ENCODE results near the gene GLI2.

GLI2 gene

DNA sequence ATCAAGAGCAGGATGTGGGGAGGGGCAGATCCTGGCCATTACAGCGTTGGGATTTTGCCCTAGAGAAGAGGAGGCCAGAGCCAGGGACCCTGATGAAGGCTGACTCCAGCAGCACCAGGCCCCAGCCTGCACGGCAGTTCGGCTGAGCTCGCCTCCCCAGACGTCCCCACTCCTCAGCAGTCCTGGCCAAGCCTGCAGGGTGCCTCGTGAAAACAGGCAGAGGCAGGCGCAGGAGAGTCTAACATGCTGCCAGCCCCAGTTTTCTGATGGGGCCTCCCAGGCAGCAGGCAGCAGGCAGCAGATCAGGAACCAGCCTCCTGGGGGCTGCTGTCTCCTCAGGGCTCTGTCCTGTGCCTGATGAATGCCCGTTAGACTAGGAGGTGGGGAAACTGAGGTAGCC, 19.7 kb upstream of the GLI2 start:
- DNase-seq, result no peak

DNA sequence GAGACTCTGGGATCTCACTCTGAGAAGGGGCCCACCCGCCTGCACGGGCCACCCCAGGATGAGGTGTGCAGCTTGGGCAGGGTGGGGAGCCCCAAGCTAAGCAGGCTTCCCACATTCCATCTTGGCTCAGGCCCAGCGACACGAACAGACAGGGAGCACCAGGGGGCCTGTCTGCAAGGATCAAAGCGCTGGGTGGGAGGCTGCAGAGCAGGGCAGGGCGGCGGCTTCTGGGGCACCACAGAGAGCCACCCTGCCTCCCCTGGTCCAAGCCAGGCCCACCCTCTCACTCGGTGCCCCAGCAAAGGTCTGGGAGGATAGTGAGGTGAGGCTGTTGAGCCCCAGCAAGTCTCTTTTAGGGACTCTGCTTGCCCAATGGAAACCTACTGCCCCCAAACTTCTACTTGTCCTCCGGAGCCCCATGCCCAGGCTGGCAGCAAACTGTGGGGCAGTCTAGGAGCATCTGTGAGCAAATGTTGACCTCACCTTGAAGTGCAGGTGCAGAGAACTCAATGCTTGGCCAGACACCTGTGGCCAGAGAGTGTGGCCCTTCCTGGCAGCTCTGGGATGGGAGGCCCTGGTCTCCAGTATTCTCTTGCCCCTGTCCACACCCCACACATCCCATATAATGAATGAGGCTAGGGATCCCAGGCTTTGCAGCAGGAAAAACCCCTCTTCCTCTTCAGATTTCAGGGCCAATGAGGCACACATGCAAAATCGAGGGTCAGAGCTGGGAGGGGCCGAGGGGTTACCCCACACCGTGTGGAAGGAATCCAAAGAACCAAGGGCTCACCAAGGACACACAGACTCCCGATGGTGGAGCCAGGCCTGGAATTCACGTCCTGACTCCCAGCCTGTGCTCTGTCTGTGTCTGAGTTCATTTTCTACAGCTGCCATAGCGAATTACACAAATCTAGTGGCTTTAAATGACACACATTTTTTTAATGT, 18.8 kb upstream of the GLI2 start:
- DNase-seq, result no peak

DNA sequence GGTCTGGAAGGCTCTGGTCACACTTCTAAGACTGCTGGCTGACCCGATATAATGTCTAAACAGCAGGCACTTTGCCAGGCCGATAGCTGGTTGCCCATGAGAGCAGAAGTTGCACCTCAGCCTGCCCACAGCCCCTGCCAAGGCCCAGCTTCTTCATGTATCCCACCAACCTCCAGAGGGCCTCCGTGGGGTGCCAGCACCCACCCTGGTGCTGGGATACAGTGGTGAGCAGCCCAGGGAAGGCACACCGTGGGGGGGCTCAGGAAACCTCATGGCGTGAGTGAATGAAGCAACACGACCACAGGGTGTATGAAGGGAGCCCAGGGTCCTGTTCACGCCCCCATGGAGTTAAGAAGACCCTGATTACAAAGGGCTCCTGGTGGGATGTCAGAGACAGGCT, 16.2 kb upstream of the GLI2 start:
- DNase-seq, result no peak

DNA sequence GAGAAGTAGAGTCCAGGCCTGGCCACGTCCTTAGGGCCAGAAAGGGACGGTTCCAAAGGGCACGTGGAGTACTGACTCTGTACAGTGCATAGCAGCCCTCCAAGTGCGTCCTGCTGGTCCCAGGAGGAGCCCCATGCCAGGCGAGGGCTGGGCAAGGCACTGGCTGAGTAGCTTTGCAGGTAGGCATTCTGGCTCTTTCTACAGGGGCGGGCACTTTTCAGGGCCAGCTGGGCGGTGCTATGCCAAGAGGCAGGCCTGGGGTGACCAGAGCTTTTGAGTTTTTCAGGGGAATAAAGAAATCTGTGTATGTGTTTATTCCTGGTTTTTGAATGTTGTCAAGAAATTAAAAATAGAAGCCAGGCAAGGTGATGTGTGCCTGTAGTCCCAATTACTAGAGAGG, 15.4 kb upstream of the GLI2 start:
- DNase-seq, result no peak

DNA sequence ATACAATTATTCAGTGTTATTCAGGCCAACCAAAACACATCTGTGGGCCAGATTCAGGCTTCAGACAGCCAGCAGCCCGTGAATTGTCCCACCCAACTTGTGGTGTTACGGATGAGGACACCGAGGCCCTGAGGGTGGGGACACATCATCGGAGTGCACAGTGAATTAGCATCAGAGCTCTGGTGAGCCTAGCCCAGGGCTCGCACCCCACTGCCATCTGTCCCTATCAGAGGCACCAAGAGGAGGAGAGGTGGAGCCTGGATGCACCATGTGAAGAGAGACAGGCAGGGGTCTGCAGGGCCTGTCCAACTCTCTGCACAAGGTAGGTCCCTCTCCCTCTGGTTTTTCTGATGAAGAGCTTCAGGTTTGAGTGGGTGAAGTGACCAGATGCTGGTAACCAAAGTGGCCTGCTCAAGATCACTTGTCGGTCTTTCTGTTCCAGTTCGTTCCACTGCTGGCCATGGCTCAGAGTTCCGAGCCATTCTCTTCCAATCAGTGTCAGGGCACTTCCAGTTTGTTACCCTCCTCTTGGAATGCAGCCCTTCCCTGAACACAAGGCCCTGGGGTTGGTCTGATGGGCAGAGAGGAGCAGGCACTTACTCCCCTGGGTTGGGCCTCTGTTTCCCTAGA, 14.8 kb upstream of the GLI2 start:
- no peak for DNase-seq

DNA sequence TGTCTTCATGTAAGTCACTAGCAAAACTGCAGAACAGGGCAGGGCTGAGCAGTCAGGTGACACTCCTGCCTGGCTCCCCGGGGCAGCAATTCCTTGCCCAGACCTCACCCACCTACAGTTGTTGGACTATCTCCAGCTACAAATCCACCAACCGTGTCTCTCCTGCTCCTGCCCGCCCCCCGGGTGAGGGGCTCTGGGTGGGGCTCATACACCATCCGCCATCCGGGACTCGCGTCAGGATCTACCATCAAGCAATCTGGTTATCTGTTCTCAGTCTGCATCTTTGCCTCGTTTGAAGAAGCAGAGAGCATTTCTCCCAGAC, 13.5 kb upstream of the GLI2 start:
- no peak for DNase-seq

DNA sequence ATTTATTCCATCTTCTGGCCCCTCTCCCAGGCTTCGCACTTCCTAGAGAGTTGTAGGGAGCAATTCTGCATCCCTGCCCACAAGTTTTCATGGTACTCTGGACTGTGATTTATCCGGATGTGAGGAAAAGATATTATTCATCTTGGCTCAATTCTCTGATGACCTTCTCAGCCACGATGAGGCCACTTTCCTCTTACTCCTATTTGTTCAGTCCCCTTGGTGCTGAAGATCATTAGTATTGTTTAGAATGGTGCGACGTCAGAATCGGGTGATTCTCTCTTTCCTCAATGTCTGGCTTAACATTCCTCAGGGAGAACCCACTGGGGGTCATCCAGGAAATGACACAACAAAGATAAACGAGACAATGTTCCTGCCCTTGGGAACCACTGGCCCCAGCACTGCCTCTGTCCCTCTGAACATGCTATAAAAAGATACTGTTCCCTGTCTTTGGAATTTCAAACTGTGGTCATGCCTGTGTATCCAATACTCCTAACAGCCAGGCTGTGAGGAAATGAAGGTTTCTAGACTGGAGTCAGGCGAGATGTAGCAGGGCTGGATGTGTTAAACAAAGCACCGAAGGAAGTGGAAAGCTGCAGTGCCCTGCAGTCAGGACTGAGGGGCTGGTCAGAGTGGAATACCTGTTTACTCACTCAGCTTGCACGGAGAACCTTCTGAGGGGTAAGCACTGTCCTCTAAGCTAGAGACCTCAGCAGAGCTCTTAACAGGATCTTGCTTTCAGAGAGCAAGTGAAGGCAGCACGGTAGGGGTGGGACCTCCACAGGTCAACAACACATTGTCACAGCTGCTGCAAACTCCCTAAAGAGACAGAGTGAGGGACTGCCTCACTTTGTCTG, 12.9 kb upstream of the GLI2 start:
- DNase-seq, result no peak

DNA sequence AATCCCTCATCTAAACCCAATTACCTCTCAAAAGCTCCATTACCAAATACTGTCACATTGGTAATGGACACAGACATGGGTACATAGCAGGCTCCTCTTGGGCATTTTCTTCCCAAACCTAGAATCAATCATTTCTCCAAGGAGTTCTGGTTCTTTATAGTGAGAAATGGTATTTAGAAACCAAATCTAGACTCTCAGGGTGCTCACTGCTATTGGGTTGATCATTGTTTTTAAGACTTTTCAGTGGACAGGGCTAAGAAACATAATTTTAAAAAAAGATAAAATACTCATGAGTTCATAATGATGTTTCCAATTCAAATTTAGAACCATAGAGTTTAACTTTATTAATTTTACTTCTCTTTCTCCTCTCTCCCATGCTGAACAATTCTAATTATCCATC, 9.4 kb upstream of the GLI2 start:
- no peak for DNase-seq

DNA sequence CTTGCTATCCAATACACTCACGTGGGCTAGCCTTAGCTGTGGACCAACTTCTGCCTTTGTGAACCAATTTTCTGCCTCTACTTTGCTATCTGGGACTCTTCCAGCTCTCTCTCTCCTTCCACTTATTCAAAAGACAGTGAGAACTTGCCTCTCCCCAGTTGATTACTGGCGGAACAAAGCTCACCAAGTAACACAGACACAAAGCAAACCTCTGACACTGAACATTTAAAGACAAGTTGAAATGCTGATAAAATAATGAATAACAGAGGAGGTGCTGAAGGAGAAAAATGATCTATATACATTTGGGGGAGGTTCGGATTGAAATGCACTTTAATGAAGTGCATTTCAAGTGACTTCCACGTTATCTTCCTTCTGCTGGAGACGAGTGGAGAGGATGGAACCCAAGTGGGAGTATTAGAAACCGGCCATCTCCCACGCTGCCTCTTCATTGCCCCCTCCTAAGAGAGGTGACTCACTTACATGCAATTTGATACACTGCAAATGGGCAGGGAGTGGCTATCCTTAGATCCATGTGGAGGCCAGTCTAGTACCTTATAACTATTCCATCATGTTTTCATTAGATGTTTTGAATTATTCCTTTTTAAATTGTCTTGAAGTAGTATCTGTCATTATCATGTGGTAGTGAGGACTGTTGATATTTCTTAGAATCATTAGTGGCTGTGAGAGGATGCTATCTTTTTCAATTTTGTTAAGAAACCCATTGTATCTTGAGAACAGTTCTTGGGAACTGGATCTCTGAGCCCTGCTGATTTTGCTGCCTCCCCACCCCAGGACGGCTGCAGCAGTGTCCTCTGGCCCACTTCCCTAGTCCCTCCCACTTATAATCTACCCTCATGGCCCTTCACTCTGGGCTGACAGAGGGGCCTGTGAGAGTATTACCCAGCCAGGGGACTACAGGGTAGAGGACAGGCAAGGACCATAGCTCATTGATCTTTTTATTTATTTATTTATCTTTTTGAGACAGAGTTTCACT, 6.0 kb upstream of the GLI2 start:
- no peak for DNase-seq

DNA sequence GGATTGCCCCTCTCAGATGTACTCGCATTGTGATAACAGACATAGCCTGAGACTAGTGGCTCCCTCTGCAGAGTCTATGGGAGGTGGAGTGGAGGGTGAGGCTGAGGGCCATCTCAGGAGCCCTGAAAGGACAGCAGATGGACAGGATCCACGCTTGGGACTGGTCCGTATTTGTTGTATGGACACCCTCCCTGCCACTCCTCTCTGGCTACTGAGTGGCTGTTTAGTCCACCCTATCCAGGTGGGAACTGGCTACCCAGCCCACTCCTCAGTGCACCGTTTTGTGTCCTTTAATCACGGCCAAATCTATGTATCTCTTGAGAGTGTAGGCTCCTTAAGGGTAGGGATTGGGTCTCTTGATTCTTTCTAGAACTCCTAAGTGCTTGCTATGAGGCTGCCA, 4.5 kb upstream of the GLI2 start:
- DNase-seq, result no peak

DNA sequence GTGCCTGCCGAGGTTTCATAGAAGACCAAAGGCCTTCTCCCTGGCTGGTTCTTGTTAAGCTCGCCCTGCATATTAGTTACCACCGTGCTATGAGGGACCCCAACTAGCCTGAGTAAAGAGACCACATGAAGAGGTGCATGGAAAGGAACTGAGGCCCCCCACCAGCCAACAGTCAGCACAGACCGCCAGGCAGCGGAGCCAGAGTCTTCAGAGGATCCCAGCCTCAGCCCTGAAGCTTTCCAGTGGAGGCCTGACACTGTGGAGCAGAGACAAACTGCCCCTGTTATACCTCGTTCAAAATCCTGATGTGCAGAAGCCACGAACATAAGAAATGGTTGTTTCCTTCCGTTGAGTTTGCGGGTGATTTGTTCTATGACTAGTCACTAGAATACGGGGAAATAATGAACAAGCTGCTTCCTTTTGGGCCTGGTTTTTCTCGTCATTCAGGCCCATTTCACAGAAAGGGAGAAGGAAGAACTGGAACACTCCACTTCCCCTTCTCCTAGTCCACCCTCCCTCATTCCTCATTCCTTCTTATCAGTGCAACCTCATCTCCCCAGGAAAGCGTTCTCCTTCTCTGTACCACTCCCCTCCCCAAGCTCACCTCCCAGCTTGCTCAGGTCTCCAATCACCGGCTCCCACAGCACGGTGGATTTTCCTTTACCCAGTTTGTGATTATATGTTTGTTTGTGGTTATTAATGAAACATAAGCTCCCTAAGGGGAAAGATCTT, 3.0 kb upstream of the GLI2 start:
- DNase-seq, result no peak

DNA sequence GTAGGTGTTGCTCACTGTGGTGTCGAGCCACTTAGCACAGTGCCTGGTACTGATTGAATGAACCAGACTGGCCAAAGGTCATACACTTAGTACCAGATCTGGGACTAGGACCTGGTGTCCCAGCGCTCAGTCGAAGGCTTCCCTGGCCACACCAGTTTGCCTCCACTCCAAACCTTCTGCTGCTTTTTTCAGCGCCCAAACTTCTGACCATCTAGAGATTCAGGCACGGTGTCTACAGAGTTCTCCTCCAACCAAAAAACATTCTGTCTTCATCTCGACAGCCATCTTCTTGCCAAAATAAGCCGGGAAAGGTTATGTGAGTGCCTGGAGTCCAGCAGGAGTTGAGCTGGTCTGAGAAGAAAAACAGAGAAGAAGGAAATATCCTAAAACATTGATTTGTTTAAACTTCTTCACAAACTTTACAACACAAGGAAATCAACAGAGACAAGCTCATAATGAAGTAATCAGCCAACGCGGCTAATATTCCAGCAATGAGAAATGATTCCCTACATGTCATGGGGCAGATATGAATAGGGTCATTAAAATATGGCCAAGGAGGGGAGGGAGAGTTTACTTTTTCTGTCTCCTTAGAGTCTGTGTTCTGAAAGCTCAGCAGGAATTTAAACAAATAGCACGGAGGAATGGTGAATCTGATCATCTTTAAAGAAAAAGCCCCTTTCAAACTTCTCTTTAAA, 2.3 kb upstream of the GLI2 start:
- DNase-seq, result no peak

DNA sequence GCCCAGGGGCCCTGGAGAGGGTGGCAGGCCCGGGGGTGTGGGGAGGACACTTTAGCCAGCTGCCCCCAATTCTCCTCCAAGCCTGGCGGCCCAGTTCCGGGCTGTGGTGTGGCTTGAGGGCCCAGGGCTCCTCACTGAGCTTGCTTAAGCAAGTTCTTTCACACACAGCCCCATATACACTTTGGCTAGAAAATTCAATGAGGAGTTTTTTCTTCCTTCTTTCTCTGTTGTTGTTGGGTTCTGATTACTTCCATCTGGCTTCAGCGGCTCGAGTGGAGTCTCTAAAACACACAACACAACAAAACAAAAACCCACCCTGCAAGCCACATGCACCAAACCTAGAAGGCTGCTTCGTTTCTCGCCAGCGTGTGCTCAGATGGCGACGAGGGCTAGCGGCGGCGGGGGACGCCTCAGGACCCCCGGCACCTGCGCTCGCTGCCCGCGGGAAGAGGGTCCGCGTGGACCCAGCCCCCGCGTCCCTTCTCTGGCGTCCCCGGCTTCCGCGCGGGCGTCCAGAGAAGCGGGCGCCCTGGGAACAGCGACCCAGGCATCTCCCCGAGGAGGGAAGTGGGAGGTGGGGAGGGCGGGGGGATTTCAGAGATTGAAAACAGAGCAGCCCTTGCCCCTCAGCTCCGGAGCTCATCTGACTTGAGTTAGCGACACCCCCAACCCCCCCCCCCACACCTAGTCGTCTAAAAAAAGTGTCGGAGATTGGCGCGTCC, 577 bp upstream of the GLI2 start:
- DNase-seq, result no peak

DNA sequence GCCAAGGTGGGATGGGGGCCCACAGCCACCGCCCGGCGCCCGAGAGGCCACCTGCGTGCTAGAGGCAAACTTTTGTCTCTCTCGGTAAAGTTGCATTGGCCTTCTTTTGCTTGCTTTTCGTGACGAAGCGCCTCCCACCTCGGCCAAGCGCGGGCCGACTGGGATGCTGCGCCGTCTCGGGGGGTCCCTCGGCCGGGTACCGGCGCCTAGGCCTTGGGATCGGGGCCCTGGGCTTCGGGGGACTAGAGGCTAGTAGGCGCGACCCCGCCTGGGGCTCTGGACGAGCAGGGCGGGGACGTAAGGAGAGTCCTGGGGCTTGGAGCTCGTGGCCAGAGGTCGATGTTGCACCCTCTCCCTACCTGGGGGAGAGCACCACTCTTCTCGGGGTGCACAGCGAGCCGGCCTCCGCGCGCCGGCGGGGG, 545 bp downstream of the GLI2 start:
- no peak for DNase-seq

DNA sequence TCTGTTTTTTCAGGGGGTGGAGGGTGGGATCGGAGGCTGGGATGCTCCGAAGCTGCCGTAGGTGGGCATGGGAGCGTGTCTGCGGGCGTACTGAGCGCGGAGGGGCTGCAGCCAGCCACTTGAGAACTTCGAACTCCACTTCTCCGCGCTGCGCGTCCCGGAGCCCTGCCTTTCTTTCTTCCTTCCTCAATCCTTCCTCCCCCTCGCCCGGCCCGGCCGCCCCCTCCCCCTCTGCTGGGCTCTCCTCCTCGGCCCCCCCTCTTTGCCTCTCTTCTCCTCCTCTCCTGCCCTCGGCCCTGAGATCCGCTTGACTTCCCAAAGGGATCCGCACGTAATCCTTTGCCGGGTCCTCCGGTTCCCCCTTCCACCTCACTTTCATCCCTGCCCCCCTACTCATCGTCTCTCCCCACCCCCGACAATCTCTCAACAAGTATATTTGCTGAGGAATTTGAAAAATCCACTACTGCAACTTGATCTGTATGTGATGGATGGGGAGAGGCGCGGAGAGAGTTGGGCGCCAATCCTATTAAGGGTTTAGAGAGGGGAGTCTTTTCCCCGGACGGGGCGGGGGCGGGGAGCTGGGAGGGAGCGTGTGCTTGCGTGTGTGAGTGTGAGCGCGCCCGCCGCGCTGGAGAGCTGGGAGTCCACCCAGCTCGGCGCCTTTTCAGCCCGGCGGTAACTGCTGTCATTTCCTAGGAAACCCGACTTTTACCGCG, 1.1 kb downstream of the GLI2 start:
- DNase-seq, result no peak

DNA sequence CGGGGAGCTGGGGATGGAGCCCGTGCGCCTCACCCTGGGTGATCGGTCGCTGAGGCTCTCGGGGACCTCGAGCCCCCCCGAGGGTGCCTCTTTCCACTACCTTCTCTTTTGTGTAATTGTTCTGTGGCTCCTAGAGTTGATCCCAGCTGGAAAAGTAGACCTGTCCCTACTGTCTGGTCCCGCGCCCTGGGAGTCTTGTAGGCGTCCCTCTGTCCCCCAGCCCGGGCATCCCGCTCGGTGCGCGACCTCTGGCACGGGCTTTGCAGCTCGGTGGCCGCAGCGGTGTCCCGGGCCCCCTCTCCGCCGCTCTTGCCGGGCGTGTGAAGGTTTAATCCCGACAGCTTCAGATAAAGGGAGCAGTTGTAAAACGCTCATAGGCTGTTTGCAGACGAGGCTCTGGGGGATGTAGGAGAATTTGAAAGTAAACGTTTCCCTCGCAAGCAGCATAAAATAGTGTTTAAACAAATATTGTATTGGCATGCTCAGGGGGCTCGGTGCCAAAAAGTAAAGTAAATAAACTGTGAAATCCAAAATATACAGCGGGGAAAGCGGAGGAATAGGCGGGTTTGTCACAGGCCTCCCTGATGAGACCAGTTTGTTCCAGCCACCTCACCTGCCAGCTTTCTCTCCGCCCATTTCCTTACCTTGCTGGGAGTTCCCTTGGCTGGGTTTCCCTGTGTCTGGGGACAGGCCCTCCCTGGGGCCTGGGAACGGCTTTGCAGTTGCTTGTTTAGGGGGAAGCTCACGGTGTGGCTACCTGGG, 1.9 kb downstream of the GLI2 start:
- DNase-seq, result no peak

DNA sequence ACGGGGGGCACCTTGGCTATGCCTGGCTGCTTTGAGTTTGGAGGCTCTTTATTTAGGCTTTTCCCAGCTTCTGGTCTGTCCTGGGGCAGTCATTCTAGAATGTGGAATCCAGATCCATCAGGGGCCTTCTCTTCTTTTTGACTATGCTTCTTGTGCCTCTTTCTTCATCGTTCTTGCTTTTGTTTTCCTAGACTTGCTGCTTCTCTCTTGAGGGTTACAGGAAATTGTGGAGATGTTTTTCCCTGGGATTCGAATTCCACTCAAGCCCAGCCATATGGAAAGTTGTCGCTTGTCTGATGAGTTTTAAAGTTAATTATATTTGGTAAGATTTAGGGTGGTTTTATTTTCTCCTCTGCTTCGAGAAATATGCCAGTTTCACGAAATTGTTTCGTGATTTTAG, 2.4 kb downstream of the GLI2 start:
- DNase-seq, result no peak

DNA sequence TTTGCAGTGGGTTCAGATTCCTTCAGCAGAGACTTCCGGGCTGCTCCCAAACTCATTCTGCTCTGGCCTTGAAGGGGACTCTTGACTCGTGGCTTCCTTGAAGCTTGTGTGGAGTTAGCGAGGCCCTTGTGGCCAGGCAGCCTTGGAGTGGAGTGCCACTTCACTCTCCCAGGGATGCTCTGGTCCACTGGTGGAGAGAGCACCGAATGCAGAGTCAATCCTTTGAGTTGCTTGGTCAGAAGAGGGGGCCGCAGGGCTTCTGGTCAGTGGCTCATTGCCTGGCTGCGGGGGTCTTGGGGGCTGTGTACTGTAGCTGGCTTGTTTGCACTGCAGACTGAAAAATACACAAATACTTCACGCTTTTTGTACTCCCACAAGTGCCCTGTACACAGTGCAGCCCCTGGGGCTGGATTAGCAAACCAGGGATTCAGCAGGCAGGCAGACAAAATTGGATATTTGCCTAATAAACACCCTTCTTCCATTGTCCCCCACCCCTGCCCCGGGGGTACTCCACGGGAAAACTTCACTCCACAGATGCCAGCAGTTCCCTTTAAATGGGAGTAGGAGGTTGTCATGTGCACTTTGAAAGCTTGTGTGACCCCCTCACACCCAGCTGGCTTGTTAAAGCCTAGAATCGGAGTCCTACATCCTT, 3.2 kb downstream of the GLI2 start:
- no peak for DNase-seq
